OCI-LY3 (cell line): Measurements from ENCODE around the gene ARMH2.
A peak's percentile ranks its signal among the peaks of the same experiment; 100 is the strongest.
"Not testable (repeated sequence)": the region's sequence is repeated elsewhere in the genome, so short reads cannot be mapped to it uniquely, and the experiment has no call there.

Experiments used
- H2AFZ ChIP-seq: fragments of 200-600, 300-600 bp; shearing (Covaris generic); 2 replicates; pipeline ENCODE4 v1.6.0; 2014; ENCODE audit warnings: antibody characterized with exemption, low read depth, low read length
- H3K27ac ChIP-seq: fragments of 200-600, 300-600 bp; sonication (generic); 2 replicates; pipeline ENCODE4 v1.5.1; 2014; ENCODE audit warnings: mild to moderate bottlenecking, low read length, moderate library complexity, mixed read lengths
- H3K27me3 ChIP-seq: fragments of 200-600, 300-600 bp; sonication (generic); 2 replicates; pipeline ENCODE4 v1.6.1; 2014; ENCODE audit warnings: low read depth, low read length, mixed read lengths
- H3K36me3 ChIP-seq: fragments of 200-600, 300-600 bp; sonication (generic); replicated peaks from 2 replicates; pipeline ENCODE3; 2014; ENCODE audit warnings: low read depth, low read length, mixed read lengths
- H3K4me1 ChIP-seq: fragments of 300-600, 200-600 bp; sonication (generic); 2 replicates; pipeline ENCODE4 v1.6.1; 2014; ENCODE audit warnings: low read length, mixed read lengths
- H3K4me2 ChIP-seq: fragments of 200-600, 300-600 bp; sonication (generic); 2 replicates; pipeline ENCODE4 v1.6.1; 2014; ENCODE audit warnings: low read length, mixed read lengths
- H3K4me3 ChIP-seq: fragments of 300-600, 200-600 bp; sonication (generic); 2 replicates; pipeline ENCODE4 v1.5.1; 2014; ENCODE audit warnings: antibody characterized with exemption, mild to moderate bottlenecking, low read length, moderate library complexity
- H3K79me2 ChIP-seq: fragments of 300-600, 200-600 bp; shearing (Covaris generic); 2 replicates; pipeline ENCODE4 v1.6.1; 2014; ENCODE audit warnings: mild to moderate bottlenecking, low read length, mixed read lengths
- H3K9ac ChIP-seq: fragments of 300-600, 200-600 bp; shearing (Covaris generic); 2 replicates; pipeline ENCODE4 v1.6.0; 2014; ENCODE audit warnings: mild to moderate bottlenecking, low read length, moderate library complexity
- H3K9me3 ChIP-seq: fragments of 200-600, 300-600 bp; shearing (Covaris generic); 2 replicates; pipeline ENCODE4 v1.6.1; 2014; ENCODE audit warnings: low read length, mixed read lengths; ENCODE audit not compliant: insufficient read depth
- H4K20me1 ChIP-seq: fragments of 200-600, 300-600 bp; sonication (generic); 2 replicates; pipeline ENCODE4 v1.6.1; 2016; ENCODE audit warnings: low read length, mixed read lengths; ENCODE audit not compliant: insufficient read depth
- EZH2phosphoT487 ChIP-seq: fragments of 200-600 bp; shearing (Covaris generic); IDR thresholded peaks from 2 replicates; pipeline ENCODE4 v1.6.1; 2018; ENCODE audit warnings: antibody characterized with exemption, mixed run types, low read depth
- TF ChIP-seq, protein P1 (sequence below): fragments of 200-600, 300-600 bp; sonication (generic); IDR thresholded peaks from 2 replicates; pipeline ENCODE4 v1.5.1; 2014; ENCODE audit warnings: antibody characterized with exemption, low read length, low read depth

The ARMH2 gene

DNA sequence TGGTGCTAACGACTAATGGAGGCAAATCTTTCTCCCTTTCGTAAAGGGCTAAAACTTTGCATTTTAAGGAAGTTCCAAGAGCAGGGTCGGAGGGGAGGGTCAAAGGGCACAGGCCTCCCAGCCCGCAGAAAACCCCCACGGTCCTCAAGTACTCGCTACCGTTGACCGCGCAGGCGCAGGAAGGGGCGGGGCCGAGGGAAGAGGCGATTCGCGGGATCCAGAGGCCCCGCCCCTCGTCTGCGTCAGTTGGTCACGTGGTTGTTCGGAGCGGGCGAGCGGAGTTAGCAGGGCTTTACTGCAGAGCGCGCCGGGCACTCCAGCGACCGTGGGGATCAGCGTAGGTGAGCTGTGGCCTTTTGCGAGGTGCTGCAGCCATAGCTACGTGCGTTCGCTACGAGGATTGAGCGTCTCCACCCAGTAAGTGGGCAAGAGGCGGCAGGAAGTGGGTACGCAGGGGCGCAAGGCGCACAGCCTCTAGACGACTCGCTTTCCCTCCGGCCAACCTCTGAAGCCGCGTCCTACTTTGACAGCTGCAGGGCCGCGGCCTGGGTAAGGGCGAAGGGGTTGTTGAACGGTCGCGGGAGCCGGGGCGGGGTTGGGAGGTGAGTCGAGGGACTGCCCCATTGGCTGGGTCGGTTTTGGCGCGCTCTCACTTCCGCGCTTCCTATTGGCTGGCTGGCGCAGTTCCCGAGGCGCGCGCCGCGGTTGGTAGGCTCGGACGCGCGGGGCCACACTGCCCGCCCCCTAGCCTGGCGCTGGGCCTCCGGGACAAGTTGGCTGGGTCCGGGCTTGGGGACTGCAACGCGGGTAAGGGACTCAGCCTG lies 23.8 kb downstream of the ARMH2 start, which contains the start of gene GMNN:
GMNN (plus strand) TSS at position 242 of the 824 bp plus-strand sequence. CDS start 2,310 bp downstream, outside the sequence.
- Histone ChIP-seq H2AFZ (peak within 1 kb of the TSS; percentile 90), H3K27me3 (no peaks in the 10 kb centered on the region), H3K4me3 (peak within 1 kb of the TSS; percentile 90), H3K36me3 (peaks cover 16% of the 10 kb centered on the region), H3K9me3 (no peaks in the 10 kb centered on the region), H3K4me2 (peak within 1 kb of the TSS; percentile 89), H3K4me1 (peaks cover 16% of the 10 kb centered on the region), H3K27ac (peak within 1 kb of the TSS; percentile 92), H4K20me1 (peaks cover 36% of the 10 kb centered on the region), H3K79me2 (peaks cover 51% of the 10 kb centered on the region), H3K9ac (peak within 1 kb of the TSS; percentile 96)
- no peak for TF ChIP-seq EZH2phosphoT487
- TF ChIP-seq, protein P1, sequence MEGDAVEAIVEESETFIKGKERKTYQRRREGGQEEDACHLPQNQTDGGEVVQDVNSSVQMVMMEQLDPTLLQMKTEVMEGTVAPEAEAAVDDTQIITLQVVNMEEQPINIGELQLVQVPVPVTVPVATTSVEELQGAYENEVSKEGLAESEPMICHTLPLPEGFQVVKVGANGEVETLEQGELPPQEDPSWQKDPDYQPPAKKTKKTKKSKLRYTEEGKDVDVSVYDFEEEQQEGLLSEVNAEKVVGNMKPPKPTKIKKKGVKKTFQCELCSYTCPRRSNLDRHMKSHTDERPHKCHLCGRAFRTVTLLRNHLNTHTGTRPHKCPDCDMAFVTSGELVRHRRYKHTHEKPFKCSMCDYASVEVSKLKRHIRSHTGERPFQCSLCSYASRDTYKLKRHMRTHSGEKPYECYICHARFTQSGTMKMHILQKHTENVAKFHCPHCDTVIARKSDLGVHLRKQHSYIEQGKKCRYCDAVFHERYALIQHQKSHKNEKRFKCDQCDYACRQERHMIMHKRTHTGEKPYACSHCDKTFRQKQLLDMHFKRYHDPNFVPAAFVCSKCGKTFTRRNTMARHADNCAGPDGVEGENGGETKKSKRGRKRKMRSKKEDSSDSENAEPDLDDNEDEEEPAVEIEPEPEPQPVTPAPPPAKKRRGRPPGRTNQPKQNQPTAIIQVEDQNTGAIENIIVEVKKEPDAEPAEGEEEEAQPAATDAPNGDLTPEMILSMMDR, result no peak

DNA sequence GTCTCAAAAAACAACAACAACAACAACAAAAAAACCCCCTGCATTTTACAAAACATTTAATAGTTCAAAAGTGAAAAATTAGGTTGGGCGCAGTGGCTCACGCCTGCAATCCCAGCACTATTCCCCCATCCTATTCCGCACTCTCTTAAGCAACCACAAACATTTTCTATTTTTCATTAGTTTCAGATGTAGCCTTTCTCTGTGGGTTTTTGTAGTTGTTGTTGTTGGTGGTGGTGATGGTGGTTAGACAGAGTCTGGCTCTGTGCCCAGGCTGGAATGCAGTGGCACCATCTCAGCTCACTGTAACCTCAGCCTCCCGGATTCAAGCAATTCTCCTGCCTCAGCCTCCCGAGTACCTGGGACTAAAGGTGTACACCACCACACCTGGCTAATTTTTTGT lies 30.4 kb downstream of the ARMH2 start:
- Histone ChIP-seq H3K4me1 (no peaks in the 10 kb centered on the region), H4K20me1 (no peaks in the 10 kb centered on the region), H3K36me3 (no peaks in the 10 kb centered on the region), H3K79me2 (no peaks in the 10 kb centered on the region), H2AFZ (no peak overlapping the region), H3K27me3 (no peaks in the 10 kb centered on the region), H3K27ac (no peak overlapping the region), H3K4me3 (no peak overlapping the region), H3K9ac (no peak overlapping the region), H3K9me3 (no peaks in the 10 kb centered on the region), H3K4me2 (no peak overlapping the region)
- TF ChIP-seq, protein P1, result no peak
- TF ChIP-seq EZH2phosphoT487, result no peak

DNA sequence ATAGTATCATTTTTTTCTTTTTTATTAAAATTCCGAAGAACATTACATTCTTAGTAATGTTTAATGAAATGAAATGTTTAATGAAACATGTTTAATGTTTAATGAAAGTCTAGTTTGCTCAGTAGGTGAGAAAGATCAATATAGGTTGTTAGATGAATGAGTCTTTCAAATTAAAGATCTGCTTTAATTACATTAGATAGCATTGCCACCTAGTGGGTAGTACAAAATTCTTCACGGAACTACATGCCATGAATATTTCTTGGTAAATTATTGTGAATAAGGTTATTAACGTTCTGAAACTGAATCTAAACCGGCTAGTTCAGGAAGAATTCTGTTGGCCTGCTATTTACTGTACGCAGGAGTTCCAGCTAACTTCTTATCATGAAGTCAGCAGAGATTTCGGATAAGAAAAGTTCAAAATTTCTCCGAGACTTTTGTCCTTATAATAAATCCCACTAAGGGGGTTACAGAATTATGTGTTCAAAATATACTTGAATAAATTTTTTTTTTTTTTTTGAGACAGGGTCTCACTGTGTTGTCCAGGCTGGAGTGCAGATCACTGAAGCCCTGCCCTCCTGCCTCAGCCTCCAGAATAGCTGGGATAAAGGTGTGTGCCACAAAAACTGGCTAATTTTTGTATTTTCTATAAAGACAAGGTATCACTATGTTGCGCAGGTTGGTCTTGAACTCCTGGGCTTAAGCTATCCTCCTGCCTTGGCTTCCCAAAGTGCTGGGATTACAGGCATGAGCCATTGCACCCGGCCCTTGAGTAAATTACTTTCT lies 31.8 kb downstream of the ARMH2 start:
- H3K9me3 ChIP-seq, result no peaks in the 10 kb centered on the region
- no peaks in the 10 kb centered on the region for H3K27me3 ChIP-seq
- H3K27ac ChIP-seq, result no peak overlapping the region
- no peaks in the 10 kb centered on the region for H3K79me2 ChIP-seq
- H2AFZ ChIP-seq, result peak overlapping the region; percentile 59
- no peaks in the 10 kb centered on the region for H3K36me3 ChIP-seq
- peaks cover 2% of the 10 kb centered on the region for H3K4me1 ChIP-seq
- H4K20me1 ChIP-seq, result no peaks in the 10 kb centered on the region
- H3K9ac ChIP-seq, result peak overlapping the region; percentile 15; the same call in 1 of the 2 replicates
- H3K4me2 ChIP-seq, result peak overlapping the region; percentile 65
- peak overlapping the region; percentile 60 for H3K4me3 ChIP-seq
- TF ChIP-seq EZH2phosphoT487, result no peak
- TF ChIP-seq, protein P1, result peak; percentile 58

DNA sequence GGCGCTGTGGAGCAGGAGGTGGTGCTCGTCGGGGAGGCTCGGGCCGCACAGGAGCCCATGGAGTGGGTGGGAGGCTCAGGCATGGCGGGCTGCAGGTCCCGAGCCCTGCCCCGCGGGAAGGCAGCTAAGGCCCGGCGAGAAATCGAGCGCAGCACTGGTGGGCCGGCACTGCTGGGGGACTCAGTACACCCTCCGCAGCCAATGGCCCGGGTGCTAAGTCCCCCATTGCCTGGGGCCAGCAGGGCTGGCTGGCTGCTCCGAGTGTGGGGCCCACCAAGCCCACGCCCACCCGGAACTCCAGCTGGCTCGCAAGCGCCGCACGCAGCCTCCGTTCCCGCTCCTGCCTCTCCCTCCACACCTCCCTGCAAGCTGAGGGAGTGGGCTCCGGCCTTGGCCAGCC lies 32.7 kb downstream of the ARMH2 start:
- not testable (repeated sequence) for H3K27me3 ChIP-seq, H3K4me1 ChIP-seq, H3K27ac ChIP-seq, H3K4me2 ChIP-seq, H3K9me3 ChIP-seq, H4K20me1 ChIP-seq, H3K9ac ChIP-seq, H3K36me3 ChIP-seq, H3K79me2 ChIP-seq, H2AFZ ChIP-seq, H3K4me3 ChIP-seq

DNA sequence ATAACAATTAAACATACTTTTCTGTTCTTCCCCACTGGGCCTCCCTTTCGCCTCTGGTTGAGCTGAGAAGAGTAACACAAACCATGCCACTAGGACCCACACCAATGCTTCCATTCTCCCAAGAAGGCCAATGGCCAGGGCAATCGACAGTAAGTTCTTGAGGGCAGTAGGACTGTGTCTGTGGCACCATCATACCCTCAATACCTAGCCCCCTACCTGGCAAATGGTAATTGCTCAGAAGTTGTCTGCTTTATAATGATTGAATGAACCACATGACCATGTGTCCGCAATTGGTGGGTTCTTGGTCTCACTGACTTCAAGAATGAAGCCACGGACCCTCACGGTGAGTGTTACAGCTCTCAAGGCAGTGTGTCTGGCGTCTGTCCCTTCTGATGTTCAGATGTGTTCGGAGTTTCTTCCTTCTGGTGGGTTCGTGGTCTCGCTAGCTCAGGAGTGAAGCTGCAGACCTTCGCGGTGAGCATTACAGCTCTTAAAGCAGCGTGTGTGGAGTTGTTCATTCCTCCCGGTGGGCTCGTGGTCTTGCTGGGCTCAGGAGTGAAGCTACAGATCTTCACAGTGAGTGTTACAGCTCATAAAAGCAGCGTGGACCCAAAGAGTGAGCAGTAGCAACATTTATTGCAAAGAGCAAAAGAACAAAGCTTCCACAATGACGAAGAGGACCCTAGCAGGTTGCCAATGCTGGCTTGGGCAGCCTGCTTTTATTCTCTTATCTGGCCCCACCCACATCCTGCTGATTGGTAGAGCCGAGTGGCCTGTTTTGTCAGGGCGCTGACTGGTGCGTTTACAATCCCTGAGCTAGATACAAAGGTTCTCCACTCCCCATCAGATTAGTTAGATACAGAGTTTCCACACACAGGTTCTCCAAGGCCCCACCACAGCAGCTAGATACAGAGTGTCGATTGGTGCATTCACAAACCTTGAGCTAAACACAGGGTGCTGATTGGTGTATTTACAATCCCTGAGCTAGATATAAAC lies 33.6 kb downstream of the ARMH2 start:
- not testable (repeated sequence) for H3K27me3 ChIP-seq, H3K27ac ChIP-seq

More for the DNA sequence above, 33.6 kb downstream of the ARMH2 start:
- H3K9ac ChIP-seq, H3K9me3 ChIP-seq, H3K4me1 ChIP-seq, H3K4me2 ChIP-seq, H3K4me3 ChIP-seq, H3K36me3 ChIP-seq, H3K79me2 ChIP-seq, H4K20me1 ChIP-seq, H2AFZ ChIP-seq: not testable (repeated sequence)
